Esophagus squamous epithelium (tissue), 5 donors: ENCODE measurements around the gene ZNF597. TPM values are rescaled to one million over a fixed set of nuclear protein-coding genes. Genes with fewer than 3 reads are reported as not detected.

Experiments used
- DNase-seq: peaks from one replicate; lab custom pipeline; 2025; lab: John Stamatoyannopoulos, UW
- H3K27ac ChIP-seq, 4 donors: fragments of 200-600 bp; sonication (generic); one replicate each; pipeline ENCODE4 v1.5.1; 2016 to 2019; ENCODE audit warnings: mild to moderate bottlenecking in 1 of 4
- H3K27me3 ChIP-seq, 4 donors: fragments of 200-600 bp; sonication (generic); 1 replicate in 3 of 4; 2 replicates in 1 of 4; pipeline versions ENCODE4 v1.5.1 to v1.6.0; 2017 to 2021; ENCODE audit warnings: antibody characterized with exemption in 1 of 4
- H3K36me3 ChIP-seq, 3 donors: fragments of 200-600 bp; sonication (generic); one replicate each; pipeline ENCODE4 v1.5.1; 2016 to 2019
- H3K4me1 ChIP-seq, 3 donors: fragments of 200-600 bp; sonication (generic); one replicate each; pipeline ENCODE4 v1.5.1; 2017 to 2019
- H3K4me3 ChIP-seq, 4 donors: fragments of 200-600 bp; sonication (generic); 1 replicate in 3 of 4; 2 replicates in 1 of 4; pipeline ENCODE4 v1.5.1; 2016 to 2019; ENCODE audit warnings: mild to moderate bottlenecking in 2 of 4, moderate library complexity in 1 of 4
- H3K9me3 ChIP-seq, 3 donors: fragments of 200-600 bp; sonication (generic); one replicate each; pipeline ENCODE4 v1.5.1; 2016 to 2019
- CTCF ChIP-seq, 6 experiments: fragments of 450-650 bp in 4 of 6; fragments of 200-600 bp in 2 of 6; sonication (generic) in 2 of 6; IDR thresholded peaks; one replicate each; pipeline ENCODE4 v1.5.1; 2016 to 2019; ENCODE audit warnings: antibody characterized with exemption in 6 of 6, mild to moderate bottlenecking in 4 of 6, moderate library complexity in 4 of 6
- POLR2A ChIP-seq, 4 donors: fragments of 450-650 bp; IDR thresholded peaks; one replicate each; pipeline ENCODE4 v1.6.1; 2017; ENCODE audit warnings: antibody characterized with exemption in 4 of 4, mild to moderate bottlenecking in 4 of 4, moderate library complexity in 3 of 4
- WGBS, 2 donors: methylation state at CpG; one replicate each; pipeline ENCODE4 v1.1.5; 2018; 5-methylcytosine and 5-hydroxymethylcytosine counted together
- intact Hi-C: fragments of 100-400 bp; cut with DNase I; formaldehyde crosslinking; loops from one replicate; pipeline ENCODE4 v1.15.0; 2022
- total RNA-seq, 4 donors: library from RNA; depleted of rRNA; stranded (reverse); fragments of >200 nt; gene quantifications; one replicate each; pipeline ENCODE4 v1.1.0, GENCODE V29; 2016
- donor health status: DM: yes; HTN: yes; CAD: no.

ZNF597 gene
- total RNA-seq, 4 donors from 2014 or later: 0.68 to 2.1 (median 1.0) TPM

GRCh38 chr16:3486506-3487215 is 43.4 kb upstream of the ZNF597 start:
- DNase-seq: no peak
- TF ChIP-seq CTCF (IDR thresholded peaks at IDR 0.05) (no peak), POLR2A (IDR thresholded peaks at IDR 0.05) (no peak)
- Histone ChIP-seq H3K4me1 (peaks cover 0 to 7% (median 0%) of the 10 kb centered on the region in 3 donors), H3K27ac (no peak overlapping the region), H3K4me3 (no peak overlapping the region), H3K36me3 (peaks cover 31 to 65% (median 49%) of the 10 kb centered on the region in 3 donors), H3K27me3 (no peaks in the 10 kb centered on the region), H3K9me3 (no peaks in the 10 kb centered on the region)
- intact Hi-C loops: no loop called here
- WGBS, 2 donors: 94 to 97% methylated on average over 13 to 19 of the region's 24 CpGs

GRCh38 chr16:3485821-3486505 is 42.7 kb upstream of the ZNF597 start:
- H3K36me3 ChIP-seq: peaks cover 38 to 72% (median 49%) of the 10 kb centered on the region in 3 donors
- 67 to 100% methylated on average over 1 to 2 of the region's 20 CpGs for WGBS, 2 donors
- peaks cover 0 to 2% (median 0%) of the 10 kb centered on the region in 3 donors for H3K4me1 ChIP-seq
- no peaks in the 10 kb centered on the region for H3K9me3 ChIP-seq
- no peak overlapping the region for H3K4me3 ChIP-seq
- H3K27ac ChIP-seq: no peak overlapping the region
- no peak for DNase-seq
- H3K27me3 ChIP-seq: no peaks in the 10 kb centered on the region
- intact Hi-C loops: no loop called here
- TF ChIP-seq CTCF (IDR thresholded peaks at IDR 0.05) (no peak), POLR2A (IDR thresholded peaks at IDR 0.05) (no peak)

GRCh38 chr16:3485097-3485745 is 41.9 kb upstream of the ZNF597 start:
- Histone ChIP-seq H3K4me3 (no peak overlapping the region), H3K4me1 (no peaks in the 10 kb centered on the region), H3K36me3 (peaks cover 38 to 80% (median 49%) of the 10 kb centered on the region in 3 donors), H3K27ac (no peak overlapping the region), H3K9me3 (no peaks in the 10 kb centered on the region), H3K27me3 (no peaks in the 10 kb centered on the region)
- DNase-seq: no peak
- 93% methylated on average over 4 to 6 of the region's 15 CpGs for WGBS, 2 donors
- TF ChIP-seq POLR2A (IDR thresholded peaks at IDR 0.05) (no peak), CTCF (IDR thresholded peaks at IDR 0.05) (no peak)
- intact Hi-C loops: no loop called here

GRCh38 chr16:3484318-3485096 is 41.2 kb upstream of the ZNF597 start:
- H3K36me3 ChIP-seq: peaks cover 38 to 87% (median 54%) of the 10 kb centered on the region in 3 donors
- no peaks in the 10 kb centered on the region for H3K4me1 ChIP-seq
- WGBS, 2 donors: 80 to 97% methylated on average over 1 to 11 of the region's 30 CpGs
- intact Hi-C loops: no loop called here
- no peaks in the 10 kb centered on the region for H3K27me3 ChIP-seq
- no peak overlapping the region for H3K4me3 ChIP-seq
- H3K27ac ChIP-seq: no peak overlapping the region
- no peak for TF ChIP-seq POLR2A (IDR thresholded peaks at IDR 0.05)
- no peak for TF ChIP-seq CTCF (IDR thresholded peaks at IDR 0.05)
- no peaks in the 10 kb centered on the region for H3K9me3 ChIP-seq
- DNase-seq: no peak
